Measurements from ENCODE around the gene RTN4RL1. TPM values are rescaled to one million over a fixed set of nuclear protein-coding genes. Genes with fewer than 3 reads are reported as not detected.

Gene RTN4RL1
- total RNA-seq, 2 donors from 2014 or later, result 3.1 to 3.6 TPM

DNA sequence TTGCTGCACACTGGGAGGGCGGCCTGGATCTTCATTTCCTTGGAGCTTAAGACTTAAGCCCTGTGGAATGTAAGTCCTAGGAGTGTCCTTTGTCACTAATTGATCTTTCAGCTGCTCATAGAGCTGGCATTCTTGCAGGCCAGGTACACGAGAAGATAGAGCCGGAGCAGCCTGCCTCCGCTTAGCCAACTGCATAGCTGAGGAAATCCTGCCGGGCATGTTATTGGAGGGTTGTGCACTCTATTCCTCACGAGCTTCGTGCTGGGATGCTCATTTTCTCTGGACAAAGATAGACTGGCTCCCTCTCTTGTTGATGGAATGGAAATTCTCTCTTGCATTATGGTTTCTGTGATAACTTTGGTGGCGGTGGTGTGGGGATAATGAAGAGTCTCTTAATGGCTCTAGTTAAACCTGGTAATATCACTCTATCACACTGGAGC lies 118.5 kb downstream of the RTN4RL1 start:
- H3K27me3 ChIP-seq, result peaks cover 0 to 11% of the 10 kb centered on the region in 2 donors
- WGBS, 2 donors, result 44 to 50% methylated on average over 8 of the region's 8 CpGs

DNA sequence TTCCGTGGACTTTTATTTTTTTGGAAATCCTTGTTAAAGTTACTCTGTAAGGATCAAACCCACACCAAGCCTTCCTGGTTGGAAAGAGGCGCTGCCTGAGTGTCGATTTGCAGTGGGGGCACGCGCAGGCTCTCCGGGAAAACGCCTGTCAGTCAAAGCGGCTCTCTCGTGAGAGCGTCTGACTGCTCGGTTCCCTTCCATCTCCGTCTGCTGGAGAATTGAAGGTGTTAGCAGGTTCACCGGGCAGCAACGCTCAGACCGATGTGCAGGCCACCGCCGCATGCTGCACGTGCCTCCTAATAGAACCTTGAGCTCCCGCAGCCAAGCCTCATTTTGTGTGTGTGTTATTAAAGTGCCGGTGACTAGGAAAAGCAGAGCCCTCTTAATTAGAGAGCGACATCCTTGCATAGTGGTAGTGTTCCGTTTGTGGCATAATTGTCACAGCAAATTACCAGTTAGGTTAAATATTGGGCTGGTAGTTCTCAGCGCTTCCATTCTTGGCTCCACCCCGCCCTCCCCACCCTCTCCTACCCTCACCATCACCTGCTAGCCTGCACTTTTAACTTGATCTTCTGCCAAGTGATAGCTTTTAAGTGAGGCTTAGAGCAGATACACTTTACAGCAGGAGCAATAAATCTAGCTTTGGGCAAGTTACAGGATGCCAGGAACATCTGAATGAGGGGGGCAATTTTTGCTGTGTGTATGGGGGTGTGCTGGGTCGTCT lies 119.8 kb downstream of the RTN4RL1 start:
- intact Hi-C loops (cut with DNase I), result loop anchor here (5.0 kb wide), 1 partner anchor 122 kb away; the partner anchor contains the start of gene RTN4RL1
- ATAC-seq (no peak), DNase-seq (no peak)

More for the DNA sequence above, 118.5 kb downstream of the RTN4RL1 start:
- Histone ChIP-seq H3K4me3 (no peak overlapping the region), H3K27ac (no peak overlapping the region), H3K9me3 (no peaks in the 10 kb centered on the region), H3K4me1 (peaks cover 11% of the 10 kb centered on the region), H3K36me3 (replicated peaks in 1 of 2; ENCODE audit: insufficient read depth in 1 of 2, low read depth in 2 of 2) (no peaks in the 10 kb centered on the region)
- DNase-seq, result no peak
- intact Hi-C loops (cut with DNase I), result loop anchor here (5.0 kb wide), 1 partner anchor 121 kb away; the partner anchor contains the start of gene RTN4RL1
- no peak for ATAC-seq
- no peak for TF ChIP-seq POLR2A (IDR thresholded peaks at IDR 0.05)
- TF ChIP-seq, protein P1, sequence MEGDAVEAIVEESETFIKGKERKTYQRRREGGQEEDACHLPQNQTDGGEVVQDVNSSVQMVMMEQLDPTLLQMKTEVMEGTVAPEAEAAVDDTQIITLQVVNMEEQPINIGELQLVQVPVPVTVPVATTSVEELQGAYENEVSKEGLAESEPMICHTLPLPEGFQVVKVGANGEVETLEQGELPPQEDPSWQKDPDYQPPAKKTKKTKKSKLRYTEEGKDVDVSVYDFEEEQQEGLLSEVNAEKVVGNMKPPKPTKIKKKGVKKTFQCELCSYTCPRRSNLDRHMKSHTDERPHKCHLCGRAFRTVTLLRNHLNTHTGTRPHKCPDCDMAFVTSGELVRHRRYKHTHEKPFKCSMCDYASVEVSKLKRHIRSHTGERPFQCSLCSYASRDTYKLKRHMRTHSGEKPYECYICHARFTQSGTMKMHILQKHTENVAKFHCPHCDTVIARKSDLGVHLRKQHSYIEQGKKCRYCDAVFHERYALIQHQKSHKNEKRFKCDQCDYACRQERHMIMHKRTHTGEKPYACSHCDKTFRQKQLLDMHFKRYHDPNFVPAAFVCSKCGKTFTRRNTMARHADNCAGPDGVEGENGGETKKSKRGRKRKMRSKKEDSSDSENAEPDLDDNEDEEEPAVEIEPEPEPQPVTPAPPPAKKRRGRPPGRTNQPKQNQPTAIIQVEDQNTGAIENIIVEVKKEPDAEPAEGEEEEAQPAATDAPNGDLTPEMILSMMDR (IDR thresholded peaks at IDR 0.05), result no peak

DNA sequence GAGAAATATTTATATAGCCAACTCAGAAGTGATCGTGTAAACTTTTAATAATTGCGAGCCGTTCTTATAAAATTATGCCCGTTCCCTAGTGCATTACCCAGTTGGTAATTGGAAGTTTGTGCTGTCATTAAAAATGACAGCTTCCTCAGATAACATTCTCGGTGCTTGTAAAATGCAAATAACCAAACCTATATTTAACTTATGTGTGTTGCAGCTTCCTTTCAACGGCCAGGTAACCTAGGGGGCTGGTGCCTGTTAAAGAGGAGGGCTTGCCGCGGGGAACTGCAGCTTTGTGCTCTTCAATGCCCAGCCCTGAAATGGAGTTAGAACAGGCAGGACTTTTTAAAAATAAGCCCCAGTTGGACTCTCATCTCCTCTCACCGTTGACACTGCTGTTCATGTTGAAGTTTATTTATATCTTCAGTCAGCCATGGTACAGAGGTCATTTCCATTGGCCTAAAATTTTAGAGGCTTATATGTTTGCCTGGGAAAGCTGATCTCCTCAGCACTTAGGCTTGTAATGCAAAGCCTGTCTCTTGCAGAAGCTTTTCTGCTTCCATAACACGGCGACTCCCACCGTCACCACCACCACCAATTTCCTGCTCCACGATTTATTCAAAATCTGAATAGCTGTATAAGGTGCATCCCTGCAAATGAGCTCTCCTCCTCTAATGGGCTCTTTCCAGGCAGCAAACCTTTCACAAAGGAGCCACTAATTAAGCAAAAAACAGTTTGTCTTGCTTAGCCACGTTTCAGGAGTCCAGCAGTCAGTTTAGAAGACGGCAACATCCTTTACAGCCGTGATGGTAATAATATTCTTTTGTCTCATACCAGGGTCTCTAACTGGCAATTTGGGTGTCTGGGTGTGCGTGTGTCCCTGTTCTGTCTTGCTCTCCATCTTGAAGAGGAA lies 120.6 kb downstream of the RTN4RL1 start:
- 57 to 70% methylated on average over 16 to 17 of the region's 17 CpGs for WGBS, 2 donors
- H3K36me3 ChIP-seq (replicated peaks in 1 of 2; ENCODE audit: insufficient read depth in 1 of 2, low read depth in 2 of 2), result no peaks in the 10 kb centered on the region
- H3K27me3 ChIP-seq, result peaks cover 0 to 11% of the 10 kb centered on the region in 2 donors
- TF ChIP-seq, protein P1 (IDR thresholded peaks at IDR 0.05), result no peak
- no peak for TF ChIP-seq POLR2A (IDR thresholded peaks at IDR 0.05)
- intact Hi-C loops (cut with DNase I), result loop anchor here (5.0 kb wide), 1 partner anchor 123 kb away; the partner anchor contains the start of gene RTN4RL1
- H3K9me3 ChIP-seq, result no peaks in the 10 kb centered on the region
- H3K4me3 ChIP-seq, result no peak overlapping the region
- DNase-seq (no peak), ATAC-seq (no peak)
- H3K4me1 ChIP-seq, result peaks cover 11% of the 10 kb centered on the region
- H3K27ac ChIP-seq, result no peak overlapping the region

More for the DNA sequence above, 119.8 kb downstream of the RTN4RL1 start:
- Histone ChIP-seq H3K4me3 (no peak overlapping the region), H3K27ac (no peak overlapping the region), H3K9me3 (no peaks in the 10 kb centered on the region), H3K4me1 (peaks cover 11% of the 10 kb centered on the region), H3K36me3 (replicated peaks in 1 of 2; ENCODE audit: insufficient read depth in 1 of 2, low read depth in 2 of 2) (no peaks in the 10 kb centered on the region), H3K27me3 (peaks cover 0 to 11% of the 10 kb centered on the region in 2 donors)
- WGBS, 2 donors, result 21 to 25% methylated on average over 20 to 25 of the region's 25 CpGs
- no peak for TF ChIP-seq POLR2A (IDR thresholded peaks at IDR 0.05)
- TF ChIP-seq, protein P1 (IDR thresholded peaks at IDR 0.05), result no peak

DNA sequence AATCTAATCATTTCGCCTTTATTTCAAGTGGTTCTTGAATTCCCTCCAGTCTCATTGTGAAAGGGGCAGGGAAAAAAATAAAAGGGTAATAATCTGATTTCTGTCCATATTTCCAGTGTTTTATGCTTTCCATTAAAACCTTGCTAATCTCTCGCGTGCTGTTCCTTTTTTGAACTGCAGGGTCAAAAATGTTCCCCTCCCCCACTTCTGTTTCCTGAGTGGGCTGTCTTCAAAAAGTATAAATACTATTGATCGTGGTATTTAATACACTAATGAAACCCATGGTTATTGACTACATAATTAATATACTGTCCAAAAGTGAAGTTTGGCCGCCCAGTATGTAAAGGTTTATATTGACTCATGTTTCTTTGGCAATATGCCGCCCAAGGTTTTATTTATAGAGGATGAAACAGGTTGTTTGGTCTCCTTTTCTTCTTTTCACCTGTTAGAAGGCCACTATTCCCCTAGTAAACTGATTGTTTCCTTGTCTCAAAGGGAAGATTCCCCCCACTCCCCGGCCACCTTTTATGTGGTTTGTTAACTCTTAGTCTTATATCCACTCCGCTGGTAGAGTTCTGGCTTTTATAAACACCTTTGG lies 125.6 kb downstream of the RTN4RL1 start:
- ATAC-seq (no peak), DNase-seq (no peak)
- 91 to 92% methylated on average over 8 of the region's 8 CpGs for WGBS, 2 donors
- Histone ChIP-seq H3K4me1 (no peaks in the 10 kb centered on the region), H3K27ac (no peak overlapping the region), H3K27me3 (no peaks in the 10 kb centered on the region), H3K9me3 (no peaks in the 10 kb centered on the region), H3K36me3 (replicated peaks in 1 of 2; ENCODE audit: insufficient read depth in 1 of 2, low read depth in 2 of 2) (peaks cover 0 to 18% of the 10 kb centered on the region in 2 donors), H3K4me3 (no peak overlapping the region)
- intact Hi-C loops (cut with DNase I), result no loop called here
- TF ChIP-seq, protein P1 (IDR thresholded peaks at IDR 0.05), result no peak
- TF ChIP-seq POLR2A (IDR thresholded peaks at IDR 0.05), result no peak
